Activated T-cell treated with anti-CD3 and anti-CD28 coated beads, Interleukin-2, amount 50 U/mL, for 4 hours (primary cell): ENCODE measurements around the gene SUPT4H1. TPM values are rescaled to one million over a fixed set of nuclear protein-coding genes. Genes with fewer than 3 reads are reported as not detected.

Source experiments
- ATAC-seq, 2 donors: fragments of 200-7000 bp; cut with Tn5 transposase; one replicate each; pipeline ENCODE4 v1.10.0; 2021
- DNase-seq: peaks from one replicate; pipeline ENCODE4 v3.0.0-alpha.2; 2020
- H3K27me3 Mint-ChIP-seq: one replicate; pipeline ENCODE4 v1.8.0; 2021; ENCODE audit warnings: low read depth, mixed read lengths
- H3K36me3 Mint-ChIP-seq: one replicate; pipeline ENCODE4 v1.8.0; 2022; ENCODE audit warnings: mixed read lengths; ENCODE audit not compliant: insufficient read depth
- H3K4me1 Mint-ChIP-seq: one replicate; pipeline ENCODE4 v1.8.0; 2021; ENCODE audit warnings: low read depth, mixed read lengths
- H3K4me3 Mint-ChIP-seq: one replicate; pipeline ENCODE4 v1.8.0; 2021; ENCODE audit warnings: mild to moderate bottlenecking, moderate library complexity, mixed read lengths
- H3K9me3 Mint-ChIP-seq: one replicate; pipeline ENCODE4 v1.8.0; 2021; ENCODE audit warnings: mixed read lengths
- total RNA-seq, 3 donors: library from RNA; stranded (reverse); gene quantifications; one replicate each; pipeline ENCODE4 v1.2.1, GENCODE V29; 2021

Gene SUPT4H1
- total RNA-seq, 3 donors from 2014 or later: 144 to 154 (median 152) TPM

GRCh38 chr17:58319173-58320162, 32.5 kb downstream of the SUPT4H1 start:
- Mint-ChIP-seq H3K4me1 (peaks cover 17% of the 10 kb centered on the region), H3K27me3 (no peaks in the 10 kb centered on the region), H3K9me3 (no peaks in the 10 kb centered on the region), H3K4me3 (no peak overlapping the region), H3K36me3 (peaks cover 9% of the 10 kb centered on the region)
- ATAC-seq (no peak), DNase-seq (no peak)

GRCh38 chr17:58318627-58319172, 33.3 kb downstream of the SUPT4H1 start:
- no peaks in the 10 kb centered on the region for H3K27me3 Mint-ChIP-seq
- DNase-seq: no peak

GRCh38 chr17:58318065-58318481, 33.9 kb downstream of the SUPT4H1 start:
- Mint-ChIP-seq H3K9me3 (no peaks in the 10 kb centered on the region), H3K4me1 (peaks cover 17% of the 10 kb centered on the region), H3K4me3 (no peak overlapping the region), H3K27me3 (no peaks in the 10 kb centered on the region), H3K36me3 (peaks cover 9% of the 10 kb centered on the region)
- no peak for ATAC-seq
- DNase-seq: no peak

More at GRCh38 chr17:58318627-58319172, 33.3 kb downstream of the SUPT4H1 start:
- Mint-ChIP-seq H3K4me3 (no peak overlapping the region), H3K4me1 (peaks cover 17% of the 10 kb centered on the region), H3K9me3 (no peaks in the 10 kb centered on the region), H3K36me3 (peaks cover 9% of the 10 kb centered on the region)
- no peak for ATAC-seq

GRCh38 chr17:58317421-58318064, 34.5 kb downstream of the SUPT4H1 start:
- Mint-ChIP-seq H3K36me3 (peaks cover 9% of the 10 kb centered on the region), H3K4me1 (peaks cover 17% of the 10 kb centered on the region), H3K9me3 (no peaks in the 10 kb centered on the region), H3K4me3 (no peak overlapping the region), H3K27me3 (no peaks in the 10 kb centered on the region)
- ATAC-seq (peak; percentile 93 to 96), DNase-seq (peak; percentile 67)

- Mint-ChIP-seq H3K9me3 (no peaks in the 10 kb centered on the region), H3K27me3 (no peaks in the 10 kb centered on the region), H3K36me3 (peaks cover 7% of the 10 kb centered on the region), H3K4me1 (peaks cover 14% of the 10 kb centered on the region), H3K4me3 (no peak overlapping the region)
- no peak for DNase-seq
- no peak for ATAC-seq
Measured at GRCh38 chr17:58316260-58316960, 35.6 kb downstream of the SUPT4H1 start.

- no peak for DNase-seq
- Mint-ChIP-seq H3K27me3 (no peaks in the 10 kb centered on the region), H3K4me1 (peaks cover 14% of the 10 kb centered on the region), H3K4me3 (no peak overlapping the region), H3K9me3 (no peaks in the 10 kb centered on the region), H3K36me3 (peaks cover 7% of the 10 kb centered on the region)
- ATAC-seq: no peak
Measured at GRCh38 chr17:58315750-58316149, 36.3 kb downstream of the SUPT4H1 start.

- no peak overlapping the region for H3K4me3 Mint-ChIP-seq
- no peak for ATAC-seq
- H3K36me3 Mint-ChIP-seq: peaks cover 7% of the 10 kb centered on the region
- H3K27me3 Mint-ChIP-seq: no peaks in the 10 kb centered on the region
- no peak for DNase-seq
- peaks cover 14% of the 10 kb centered on the region for H3K4me1 Mint-ChIP-seq
- no peaks in the 10 kb centered on the region for H3K9me3 Mint-ChIP-seq
Measured at GRCh38 chr17:58315281-58315711, 36.7 kb downstream of the SUPT4H1 start.

- H3K4me1 Mint-ChIP-seq: peaks cover 14% of the 10 kb centered on the region
- DNase-seq (no peak), ATAC-seq (no peak)
- peaks cover 7% of the 10 kb centered on the region for H3K36me3 Mint-ChIP-seq
- H3K4me3 Mint-ChIP-seq: no peak overlapping the region
- no peaks in the 10 kb centered on the region for H3K27me3 Mint-ChIP-seq
- no peaks in the 10 kb centered on the region for H3K9me3 Mint-ChIP-seq
Measured at GRCh38 chr17:58314706-58315015, 37.3 kb downstream of the SUPT4H1 start.

GRCh38 chr17:58313815-58314705, 37.9 kb downstream of the SUPT4H1 start:
- Mint-ChIP-seq H3K36me3 (peaks cover 8% of the 10 kb centered on the region), H3K9me3 (no peaks in the 10 kb centered on the region), H3K27me3 (no peaks in the 10 kb centered on the region), H3K4me3 (no peak overlapping the region), H3K4me1 (peaks cover 14% of the 10 kb centered on the region)
- ATAC-seq (no peak), DNase-seq (no peak)

GRCh38 chr17:58312829-58313228, 39.2 kb downstream of the SUPT4H1 start:
- Mint-ChIP-seq H3K9me3 (no peaks in the 10 kb centered on the region), H3K4me1 (peaks cover 7% of the 10 kb centered on the region), H3K27me3 (no peaks in the 10 kb centered on the region), H3K36me3 (peaks cover 8% of the 10 kb centered on the region), H3K4me3 (no peak overlapping the region)
- ATAC-seq (no peak), DNase-seq (no peak)

- H3K36me3 Mint-ChIP-seq: peaks cover 11% of the 10 kb centered on the region
- no peak overlapping the region for H3K4me3 Mint-ChIP-seq
- H3K27me3 Mint-ChIP-seq: no peaks in the 10 kb centered on the region
- ATAC-seq (no peak), DNase-seq (no peak)
- no peaks in the 10 kb centered on the region for H3K4me1 Mint-ChIP-seq
- no peaks in the 10 kb centered on the region for H3K9me3 Mint-ChIP-seq
Measured at GRCh38 chr17:58312021-58312630, 39.9 kb downstream of the SUPT4H1 start.

- Mint-ChIP-seq H3K27me3 (no peaks in the 10 kb centered on the region), H3K4me3 (no peak overlapping the region), H3K9me3 (no peaks in the 10 kb centered on the region), H3K4me1 (no peaks in the 10 kb centered on the region), H3K36me3 (peaks cover 14% of the 10 kb centered on the region)
- DNase-seq: no peak
- ATAC-seq: no peak
Measured at GRCh38 chr17:58311429-58311894, 40.5 kb downstream of the SUPT4H1 start.
